22Rv1 (cell line): ENCODE measurements around the gene DISP2.
A peak's percentile ranks its signal among the peaks of the same experiment; 100 is the strongest.

Source experiments
- H3K27ac ChIP-seq: fragments of 450-650 bp; 2 replicates; pipeline ENCODE4 v1.5.1; 2017
- ZFX ChIP-seq: fragments of 450-650 bp; IDR thresholded peaks from 2 replicates; pipeline ENCODE4 v1.6.1; 2017; ENCODE audit warnings: antibody characterized with exemption, borderline replicate concordance
- TF ChIP-seq, protein P1 (sequence below): fragments of 450-650 bp; IDR thresholded peaks from 2 replicates; pipeline ENCODE4 v1.5.1; 2017; ENCODE audit warnings: mild to moderate bottlenecking

DISP2 gene

DNA sequence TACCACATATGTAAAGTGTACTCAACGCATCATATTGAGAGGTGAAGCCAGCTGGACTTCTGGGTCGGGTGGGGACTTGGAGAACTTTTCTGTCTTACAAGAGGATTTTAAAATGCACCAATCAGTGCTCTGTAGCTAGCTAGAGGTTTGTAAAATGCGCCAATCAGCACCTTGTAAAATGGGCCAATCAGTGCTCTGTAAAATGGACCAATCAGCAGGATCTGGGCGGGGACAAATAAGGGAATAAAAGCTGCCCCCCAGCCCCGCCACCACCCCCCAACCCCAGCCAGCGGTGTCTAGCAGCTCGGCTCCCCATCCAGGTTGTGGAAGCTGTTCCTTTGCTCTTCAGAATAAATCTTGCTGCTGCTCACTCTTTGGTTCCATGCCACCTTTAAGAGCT, 41.4 kb downstream of the DISP2 start:
- no peak overlapping the region for H3K27ac ChIP-seq
- no peak for TF ChIP-seq ZFX
- TF ChIP-seq, protein P1, sequence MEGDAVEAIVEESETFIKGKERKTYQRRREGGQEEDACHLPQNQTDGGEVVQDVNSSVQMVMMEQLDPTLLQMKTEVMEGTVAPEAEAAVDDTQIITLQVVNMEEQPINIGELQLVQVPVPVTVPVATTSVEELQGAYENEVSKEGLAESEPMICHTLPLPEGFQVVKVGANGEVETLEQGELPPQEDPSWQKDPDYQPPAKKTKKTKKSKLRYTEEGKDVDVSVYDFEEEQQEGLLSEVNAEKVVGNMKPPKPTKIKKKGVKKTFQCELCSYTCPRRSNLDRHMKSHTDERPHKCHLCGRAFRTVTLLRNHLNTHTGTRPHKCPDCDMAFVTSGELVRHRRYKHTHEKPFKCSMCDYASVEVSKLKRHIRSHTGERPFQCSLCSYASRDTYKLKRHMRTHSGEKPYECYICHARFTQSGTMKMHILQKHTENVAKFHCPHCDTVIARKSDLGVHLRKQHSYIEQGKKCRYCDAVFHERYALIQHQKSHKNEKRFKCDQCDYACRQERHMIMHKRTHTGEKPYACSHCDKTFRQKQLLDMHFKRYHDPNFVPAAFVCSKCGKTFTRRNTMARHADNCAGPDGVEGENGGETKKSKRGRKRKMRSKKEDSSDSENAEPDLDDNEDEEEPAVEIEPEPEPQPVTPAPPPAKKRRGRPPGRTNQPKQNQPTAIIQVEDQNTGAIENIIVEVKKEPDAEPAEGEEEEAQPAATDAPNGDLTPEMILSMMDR, result no peak

DNA sequence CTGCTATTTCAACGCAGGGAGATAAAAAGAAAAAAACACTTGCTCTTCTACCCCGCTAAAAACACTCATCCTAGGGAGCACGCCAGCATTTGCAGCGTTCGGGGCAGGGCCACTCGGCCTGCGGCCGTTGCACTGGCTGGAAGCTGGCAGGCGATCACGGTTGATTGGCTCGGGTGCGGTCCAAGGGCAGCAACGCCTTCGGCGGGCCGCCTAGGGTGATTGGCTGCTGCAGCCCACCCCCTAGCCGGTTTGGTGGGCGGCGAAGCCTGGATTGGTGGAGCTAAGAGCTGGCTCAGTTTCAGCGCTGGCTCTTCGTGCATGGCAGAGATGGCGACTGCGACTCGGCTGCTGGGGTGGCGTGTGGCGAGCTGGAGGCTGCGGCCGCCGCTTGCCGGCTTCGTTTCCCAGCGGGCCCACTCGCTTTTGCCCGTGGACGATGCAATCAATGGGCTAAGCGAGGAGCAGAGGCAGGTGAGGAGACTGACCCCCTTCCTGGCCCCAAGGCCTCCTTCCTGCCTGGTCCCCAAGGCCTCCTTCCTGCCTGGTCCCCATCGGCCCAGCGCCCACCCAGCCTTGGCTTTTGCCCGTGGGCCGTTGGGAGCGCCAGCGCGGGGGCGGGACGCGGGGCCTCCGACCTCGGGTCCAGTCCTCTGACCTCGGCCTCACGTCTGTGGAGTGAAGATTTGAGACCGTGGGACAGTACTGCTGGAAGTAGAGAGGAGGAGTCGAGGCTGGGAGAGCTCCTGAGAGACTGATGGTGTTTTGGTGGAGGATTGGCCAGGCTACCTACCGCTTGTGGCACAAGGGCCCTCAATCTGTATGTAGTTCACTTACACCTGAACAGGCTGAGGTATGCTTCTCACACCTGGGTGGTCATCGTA, 47.7 kb downstream of the DISP2 start, which contains the start of gene IVD:
TSS of gene IVD (plus strand) at position 295 of the 881 bp plus-strand sequence. CDS start at position 328, 33 bp downstream.
- peak within 1 kb of the TSS; percentile 80 for H3K27ac ChIP-seq
- TF ChIP-seq, protein P1, result no peak
- TF ChIP-seq ZFX, result no peak

DNA sequence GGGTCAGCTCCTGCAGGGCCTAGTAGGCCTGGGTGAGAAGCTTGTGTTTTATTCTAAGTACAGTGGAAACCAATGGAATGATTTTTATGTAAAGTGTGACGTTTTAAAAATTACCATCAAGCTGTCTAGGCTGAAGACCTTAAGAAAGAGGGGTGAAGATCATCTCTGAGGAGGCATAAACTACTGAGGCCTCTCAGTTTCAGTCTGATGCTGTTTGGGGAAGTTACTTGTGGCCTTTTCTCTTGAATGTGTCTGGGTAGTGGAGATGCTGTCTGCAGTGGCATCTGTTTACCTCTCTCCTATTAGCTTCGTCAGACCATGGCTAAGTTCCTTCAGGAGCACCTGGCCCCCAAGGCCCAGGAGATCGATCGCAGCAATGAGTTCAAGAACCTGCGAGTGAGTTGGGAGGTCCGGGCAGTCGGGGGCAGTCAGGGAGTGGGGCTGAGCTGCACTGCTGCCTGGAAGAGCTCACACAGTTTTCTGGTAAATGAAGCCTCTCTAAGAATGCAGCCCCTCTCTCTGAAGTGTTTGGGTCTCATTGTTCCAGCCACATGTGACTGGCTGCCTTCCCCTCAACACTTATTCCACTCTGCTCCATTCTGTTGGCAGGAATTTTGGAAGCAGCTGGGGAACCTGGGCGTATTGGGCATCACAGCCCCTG, 49.4 kb downstream of the DISP2 start:
- TF ChIP-seq, protein P1, result no peak
- no peak for TF ChIP-seq ZFX
- H3K27ac ChIP-seq, result no peak overlapping the region

DNA sequence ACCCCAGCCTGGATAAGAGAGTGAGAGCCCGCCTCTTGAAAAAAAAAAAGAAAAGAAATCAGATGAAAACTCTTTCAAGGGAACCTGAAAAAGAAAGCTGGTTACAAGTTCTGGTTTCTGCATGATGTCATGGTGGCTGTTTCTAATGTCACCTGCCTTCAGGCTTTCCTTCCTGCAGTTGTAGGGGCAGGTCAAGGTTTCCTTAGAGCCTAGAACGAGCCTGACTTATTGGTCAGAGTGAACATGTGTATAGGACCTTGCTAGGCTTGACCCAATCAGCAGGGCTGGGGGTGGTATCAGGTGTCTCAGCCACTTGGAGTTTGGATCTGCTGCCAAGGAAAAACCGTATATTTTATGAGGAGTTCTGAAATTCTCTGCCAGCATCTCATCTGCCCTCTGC, 51.3 kb downstream of the DISP2 start:
- no peak overlapping the region for H3K27ac ChIP-seq
- TF ChIP-seq ZFX, result no peak
- TF ChIP-seq, protein P1, result no peak

DNA sequence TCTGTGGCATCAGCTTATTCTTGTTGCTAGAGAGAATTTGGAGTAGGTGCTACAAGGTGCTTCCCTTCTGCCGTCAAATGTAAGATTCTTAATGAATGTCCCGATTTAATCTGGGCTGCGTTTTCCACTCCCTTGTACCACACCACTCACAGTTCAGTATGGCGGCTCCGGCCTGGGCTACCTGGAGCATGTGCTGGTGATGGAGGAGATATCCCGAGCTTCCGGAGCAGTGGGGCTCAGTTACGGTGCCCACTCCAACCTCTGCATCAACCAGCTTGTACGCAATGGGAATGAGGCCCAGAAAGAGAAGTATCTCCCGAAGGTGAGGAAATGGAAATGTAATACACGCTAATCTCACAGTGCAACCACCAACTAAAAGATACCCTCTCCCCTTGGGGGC, 52.5 kb downstream of the DISP2 start:
- H3K27ac ChIP-seq, result no peak overlapping the region
- TF ChIP-seq, protein P1, result no peak
- TF ChIP-seq ZFX, result no peak

DNA sequence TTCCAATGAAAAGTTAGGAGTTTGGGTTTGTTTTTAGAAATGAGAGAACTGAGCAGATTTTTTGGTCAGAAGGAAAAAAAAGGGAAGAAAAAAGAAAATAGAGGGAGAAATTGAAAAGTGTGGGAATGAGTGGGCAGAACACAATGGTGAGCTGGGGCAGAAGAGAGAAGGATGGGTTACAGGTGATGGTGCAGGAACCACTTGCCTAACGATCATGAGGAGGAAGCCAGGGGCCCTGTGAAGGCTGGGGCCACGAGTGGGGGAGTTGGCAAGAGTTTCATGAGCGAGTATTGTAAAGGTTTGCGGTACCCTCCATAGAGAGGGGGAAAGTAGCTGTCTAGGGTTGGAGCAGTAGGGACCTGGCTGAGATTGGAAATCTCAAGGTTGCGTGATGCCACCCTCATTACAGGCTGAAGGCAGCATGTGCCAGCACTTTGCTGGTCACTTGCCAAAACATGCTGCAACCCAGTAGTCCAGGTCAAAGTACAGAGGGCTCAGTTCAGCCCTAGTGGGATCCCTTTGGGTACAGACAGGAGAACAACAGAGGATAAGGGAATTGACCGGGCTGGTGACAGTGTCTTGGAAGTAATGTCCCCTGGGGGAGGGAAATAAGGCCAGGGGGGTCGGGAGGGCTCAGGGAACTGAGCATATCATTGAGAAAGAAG, 54.2 kb downstream of the DISP2 start:
- H3K27ac ChIP-seq, result no peak overlapping the region
- TF ChIP-seq, protein P1, result no peak
- TF ChIP-seq ZFX, result no peak
